CD14-positive monocyte (primary cell): Measurements from ENCODE around the gene HPS1. TPM values are rescaled to one million over a fixed set of nuclear protein-coding genes. Genes with fewer than 3 reads are reported as not detected.

Experiments used
- DNase-seq, 3 donors: peaks; one replicate each; pipeline ENCODE4 v3.0.0-alpha.2; 2011 to 2022
- H2AFZ ChIP-seq: 2 replicates; pipeline ENCODE4 v1.6.0; 2012; ENCODE audit warnings: mild to moderate bottlenecking, low read depth, low read length, inconsistent platforms; ENCODE audit not compliant: insufficient read depth, poor library complexity, severe bottlenecking
- H3K27ac ChIP-seq, 2 donors: 1 replicate in 1 of 2; 2 replicates in 1 of 2; pipeline ENCODE4 v1.5.1; 2012 to 2013; ENCODE audit warnings: low read length in 2 of 2, control low read depth in 1 of 2, inconsistent platforms in 1 of 2, low read depth in 1 of 2, mild to moderate bottlenecking in 1 of 2
- H3K27me3 ChIP-seq, 2 donors: one replicate each; pipeline versions ENCODE4 v1.6.0 to v1.6.1; 2011 to 2013; ENCODE audit warnings: low read length in 2 of 2; ENCODE audit not compliant: control insufficient read depth in 2 of 2, insufficient read depth in 2 of 2
- H3K36me3 ChIP-seq, 2 donors: replicated peaks in 1 of 2; 1 replicate in 1 of 2; 2 replicates in 1 of 2; pipeline versions ENCODE4 v1.5.1 to v1.6.1; 2012 to 2013; ENCODE audit warnings: low read length in 2 of 2, control low read depth in 1 of 2, inconsistent platforms in 1 of 2, mild to moderate bottlenecking in 1 of 2; ENCODE audit not compliant: insufficient read depth in 2 of 2, control insufficient read depth in 1 of 2
- H3K4me1 ChIP-seq, 2 donors: 1 replicate in 1 of 2; 2 replicates in 1 of 2; pipeline versions ENCODE4 v1.5.1 to v1.6.1; 2012 to 2013; ENCODE audit warnings: low read length in 2 of 2, control low read depth in 1 of 2, inconsistent platforms in 1 of 2, mild to moderate bottlenecking in 1 of 2, moderate library complexity in 1 of 2; ENCODE audit not compliant: insufficient read depth in 2 of 2, control insufficient read depth in 1 of 2
- H3K4me2 ChIP-seq: replicated peaks from 2 replicates; pipeline ENCODE3; 2012; ENCODE audit warnings: low read length, moderate library complexity, mild to moderate bottlenecking; ENCODE audit not compliant: poor library complexity, severe bottlenecking; ENCODE audit errors: extremely low read depth
- H3K4me3 ChIP-seq, 3 experiments: fragments of 200-600 bp in 1 of 3; sonication (generic) in 1 of 3; replicated peaks in 1 of 3; 1 replicate in 2 of 3; 2 replicates in 1 of 3; pipeline ENCODE4 v1.5.1; 2011 to 2013; ENCODE audit warnings: low read length in 3 of 3, mild to moderate bottlenecking in 3 of 3, control low read depth in 2 of 3, low read depth in 2 of 3, inconsistent platforms in 1 of 3, moderate library complexity in 1 of 3
- H3K79me2 ChIP-seq: 2 replicates; pipeline ENCODE4 v1.6.0; 2012; ENCODE audit warnings: mild to moderate bottlenecking, control low read depth, inconsistent platforms, low read length, moderate library complexity; ENCODE audit not compliant: insufficient read depth
- H3K9ac ChIP-seq: 2 replicates; pipeline ENCODE4 v1.6.0; 2017; ENCODE audit warnings: low read length, mild to moderate bottlenecking; ENCODE audit not compliant: insufficient read depth, poor library complexity, severe bottlenecking
- H3K9me3 ChIP-seq, 2 donors: replicated peaks in 1 of 2; 1 replicate in 1 of 2; 2 replicates in 1 of 2; pipeline versions ENCODE4 v1.5.1 to v1.6.1; 2012 to 2013; ENCODE audit warnings: low read length in 2 of 2, control low read depth in 1 of 2; ENCODE audit not compliant: control insufficient read depth in 1 of 2, insufficient read depth in 1 of 2
- H4K20me1 ChIP-seq: 2 replicates; pipeline ENCODE4 v1.6.0; 2012; ENCODE audit warnings: mild to moderate bottlenecking, low read length, control low read depth, moderate library complexity; ENCODE audit not compliant: insufficient read depth
- H3K27ac Mint-ChIP-seq, 7 donors: one replicate each; pipeline ENCODE4 v1.8.0; 2020; ENCODE audit warnings: mild to moderate bottlenecking in 7 of 7, mixed read lengths in 7 of 7, moderate library complexity in 6 of 7, inconsistent platforms in 2 of 7
- H3K27me3 Mint-ChIP-seq, 3 donors: one replicate each; pipeline ENCODE4 v1.8.0; 2021 to 2022; ENCODE audit warnings: low read depth in 3 of 3, mild to moderate bottlenecking in 3 of 3, mixed read lengths in 3 of 3, moderate library complexity in 3 of 3, inconsistent platforms in 1 of 3
- H3K36me3 Mint-ChIP-seq, 2 donors: one replicate each; pipeline ENCODE4 v1.8.0; 2020; ENCODE audit warnings: mixed read lengths in 2 of 2, inconsistent platforms in 1 of 2, mild to moderate bottlenecking in 1 of 2
- H3K4me1 Mint-ChIP-seq: one replicate; pipeline ENCODE4 v1.8.0; 2020; ENCODE audit warnings: mild to moderate bottlenecking, mixed read lengths
- H3K4me3 Mint-ChIP-seq, 2 donors: one replicate each; pipeline ENCODE4 v1.8.0; 2020; ENCODE audit warnings: mild to moderate bottlenecking in 2 of 2, mixed read lengths in 2 of 2, moderate library complexity in 1 of 2
- H3K9me3 Mint-ChIP-seq, 7 donors: one replicate each; pipeline ENCODE4 v1.8.0; 2020 to 2022; ENCODE audit warnings: mixed read lengths in 7 of 7, mild to moderate bottlenecking in 6 of 7, moderate library complexity in 6 of 7, inconsistent platforms in 2 of 7
- WGBS: methylation state at CpG from one replicate; pipeline ENCODE4 v1.1.5; 2013; ENCODE audit warnings: missing lambda C conversion rate; ENCODE audit not compliant: insufficient coverage; 5-methylcytosine and 5-hydroxymethylcytosine counted together
- intact Hi-C, 2 donors: fragments of 100-400 bp; cut with micrococcal nuclease; formaldehyde crosslinking; loops; one replicate each; pipeline versions ENCODE4 v1.15.0 to v1.15.1; 2023
- polyA plus RNA-seq, 3 donors: library from polyadenylated mRNA; depleted of rRNA in 1 of 3; unstranded in 2 of 3; stranded (reverse) in 1 of 3; fragments of 300-500 nt in 2 of 3; fragments of >200 nt in 1 of 3; fragmentation: Illumina TruSeq in 2 of 3; gene quantifications; 1 replicate in 2 of 3; 2 replicates in 1 of 3; pipeline ENCODE4 v1.2.3, GENCODE V29; 2012 to 2021
- TF ChIP-seq, protein P1 (sequence below): fragments of 200-600 bp; IDR thresholded peaks from one replicate; pipeline ENCODE4 v1.8.0; 2022; ENCODE audit warnings: antibody characterized with exemption, mild to moderate bottlenecking

The HPS1 gene
- polyA plus RNA-seq, 3 donors: 73.0 to 135 (median 85.2) TPM

DNA sequence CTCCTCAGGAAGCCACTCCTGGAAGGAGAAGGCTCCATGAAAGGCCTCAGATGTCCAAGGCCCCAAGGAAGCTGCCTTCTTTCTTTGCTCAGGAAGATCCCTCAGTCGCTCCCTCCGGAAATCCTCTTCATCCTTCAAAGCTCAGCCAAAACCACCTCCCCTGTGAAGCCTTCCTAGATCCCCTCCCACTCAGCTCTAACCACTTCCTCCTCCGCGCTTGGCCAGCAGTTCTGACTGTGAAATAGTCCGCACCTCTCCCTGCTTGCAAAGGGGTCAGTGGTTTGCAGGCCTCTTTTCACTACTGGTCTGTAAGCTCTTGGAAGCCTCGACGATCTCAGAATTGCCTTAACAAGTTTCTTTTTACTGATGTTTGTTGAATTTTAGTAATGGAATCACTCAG lies 55.7 kb downstream of the HPS1 start:
- H3K4me1 Mint-ChIP-seq: peaks cover 24% of the 10 kb centered on the region
- DNase-seq: peak; percentile 15 to 20 (median 16)
- H3K4me3 Mint-ChIP-seq: peak overlapping the region; percentile 42 to 51
- peaks cover 0 to 3% (median 3%) of the 10 kb centered on the region in 3 donors for H3K27me3 Mint-ChIP-seq
- H3K9me3 ChIP-seq: no peaks in the 10 kb centered on the region
- H3K79me2 ChIP-seq: no peaks in the 10 kb centered on the region
- no peaks in the 10 kb centered on the region for H3K36me3 ChIP-seq
- H3K4me2 ChIP-seq: peak overlapping the region; percentile 23
- H4K20me1 ChIP-seq: no peaks in the 10 kb centered on the region
- H3K9ac ChIP-seq: no peak overlapping the region
- no peak overlapping the region for H3K4me3 ChIP-seq
- WGBS: 9% methylated on average over 5 of the region's 7 CpGs
- no peak overlapping the region for H3K27ac ChIP-seq
- H3K27ac Mint-ChIP-seq: peak overlapping the region in 1 of 7 donors; percentile 15
- peaks cover 0 to 2% of the 10 kb centered on the region in 2 donors for H3K36me3 Mint-ChIP-seq
- intact Hi-C loops: no loop called here
- H3K4me1 ChIP-seq: peaks cover 15 to 16% of the 10 kb centered on the region in 2 donors
- H3K9me3 Mint-ChIP-seq: peaks cover 0 to 2% (median 0%) of the 10 kb centered on the region in 7 donors
- TF ChIP-seq, protein P1, sequence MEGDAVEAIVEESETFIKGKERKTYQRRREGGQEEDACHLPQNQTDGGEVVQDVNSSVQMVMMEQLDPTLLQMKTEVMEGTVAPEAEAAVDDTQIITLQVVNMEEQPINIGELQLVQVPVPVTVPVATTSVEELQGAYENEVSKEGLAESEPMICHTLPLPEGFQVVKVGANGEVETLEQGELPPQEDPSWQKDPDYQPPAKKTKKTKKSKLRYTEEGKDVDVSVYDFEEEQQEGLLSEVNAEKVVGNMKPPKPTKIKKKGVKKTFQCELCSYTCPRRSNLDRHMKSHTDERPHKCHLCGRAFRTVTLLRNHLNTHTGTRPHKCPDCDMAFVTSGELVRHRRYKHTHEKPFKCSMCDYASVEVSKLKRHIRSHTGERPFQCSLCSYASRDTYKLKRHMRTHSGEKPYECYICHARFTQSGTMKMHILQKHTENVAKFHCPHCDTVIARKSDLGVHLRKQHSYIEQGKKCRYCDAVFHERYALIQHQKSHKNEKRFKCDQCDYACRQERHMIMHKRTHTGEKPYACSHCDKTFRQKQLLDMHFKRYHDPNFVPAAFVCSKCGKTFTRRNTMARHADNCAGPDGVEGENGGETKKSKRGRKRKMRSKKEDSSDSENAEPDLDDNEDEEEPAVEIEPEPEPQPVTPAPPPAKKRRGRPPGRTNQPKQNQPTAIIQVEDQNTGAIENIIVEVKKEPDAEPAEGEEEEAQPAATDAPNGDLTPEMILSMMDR: no peak
- H3K27me3 ChIP-seq: no peaks in the 10 kb centered on the region
- H2AFZ ChIP-seq: no peak overlapping the region

DNA sequence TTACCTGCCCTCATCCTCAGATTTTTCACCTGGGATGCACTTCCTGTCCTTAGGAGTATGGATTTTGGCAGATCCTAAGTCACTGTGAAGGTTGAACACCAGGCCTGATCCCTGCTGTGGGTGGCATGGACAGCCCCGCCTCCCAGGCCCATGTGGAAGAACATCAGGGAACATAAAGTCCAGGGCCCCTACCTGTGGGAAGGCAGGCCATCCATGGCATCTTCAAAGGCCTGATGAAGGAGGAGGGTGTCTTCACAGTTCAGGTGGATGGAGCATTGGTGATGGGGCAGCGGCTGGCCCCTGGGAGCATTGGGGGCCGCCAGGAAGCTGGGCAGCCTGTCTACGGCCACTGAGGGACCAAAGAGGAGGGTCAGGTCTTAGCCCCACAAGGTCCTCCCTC lies 56.3 kb downstream of the HPS1 start:
- Histone ChIP-seq H3K9ac (no peak overlapping the region), H3K4me3 (no peak overlapping the region), H3K4me2 (no peak overlapping the region), H3K79me2 (no peaks in the 10 kb centered on the region), H2AFZ (no peak overlapping the region), H3K36me3 (no peaks in the 10 kb centered on the region), H3K27ac (no peak overlapping the region), H3K4me1 (peaks cover 15 to 16% of the 10 kb centered on the region in 2 donors), H3K9me3 (no peaks in the 10 kb centered on the region), H3K27me3 (no peaks in the 10 kb centered on the region), H4K20me1 (no peaks in the 10 kb centered on the region)
- Mint-ChIP-seq H3K36me3 (no peaks in the 10 kb centered on the region), H3K4me1 (peaks cover 24% of the 10 kb centered on the region), H3K27me3 (peaks cover 0 to 3% (median 3%) of the 10 kb centered on the region in 3 donors), H3K27ac (no peak overlapping the region), H3K4me3 (no peak overlapping the region), H3K9me3 (no peaks in the 10 kb centered on the region)
- WGBS: 100% methylated on average over 1 of the region's 4 CpGs
- TF ChIP-seq, protein P1: no peak
- intact Hi-C loops: no loop called here
- DNase-seq: no peak
